NB4 (cell line): Measurements from ENCODE around the gene REXO1.
A peak's percentile ranks its signal among the peaks of the same experiment; 100 is the strongest.

Source experiments
- DNase-seq: peaks from one replicate; pipeline ENCODE4 v3.0.0; 2010; ENCODE audit warnings: low read depth
- H3K4me3 ChIP-seq: one replicate; pipeline ENCODE4 v1.5.1; 2011; ENCODE audit warnings: mild to moderate bottlenecking, low read depth, low read length, moderate library complexity
- CTCF ChIP-seq: IDR thresholded peaks from one replicate; pipeline ENCODE4 v1.5.1; 2012; ENCODE audit warnings: low read depth, low read length
- MAX ChIP-seq: IDR thresholded peaks from 2 replicates; pipeline ENCODE4 v1.6.1; 2011; ENCODE audit warnings: low read depth, low read length
- MYC ChIP-seq: IDR thresholded peaks from 2 replicates; pipeline ENCODE4 v1.6.1; 2011; ENCODE audit warnings: low read depth, low read length
- POLR2A ChIP-seq: IDR thresholded peaks from 2 replicates; pipeline ENCODE4 v1.6.1; 2011; ENCODE audit warnings: mild to moderate bottlenecking; ENCODE audit not compliant: insufficient read length; ENCODE audit errors: extremely low read depth

The REXO1 gene

GRCh38 chr19:1843116-1843515 lies 5.2 kb downstream of the REXO1 start:
- H3K4me3 ChIP-seq = no peak overlapping the region
- DNase-seq = no peak
- no peak for TF ChIP-seq POLR2A
- no peak for TF ChIP-seq MYC
- TF ChIP-seq CTCF = no peak
- no peak for TF ChIP-seq MAX

DNA sequence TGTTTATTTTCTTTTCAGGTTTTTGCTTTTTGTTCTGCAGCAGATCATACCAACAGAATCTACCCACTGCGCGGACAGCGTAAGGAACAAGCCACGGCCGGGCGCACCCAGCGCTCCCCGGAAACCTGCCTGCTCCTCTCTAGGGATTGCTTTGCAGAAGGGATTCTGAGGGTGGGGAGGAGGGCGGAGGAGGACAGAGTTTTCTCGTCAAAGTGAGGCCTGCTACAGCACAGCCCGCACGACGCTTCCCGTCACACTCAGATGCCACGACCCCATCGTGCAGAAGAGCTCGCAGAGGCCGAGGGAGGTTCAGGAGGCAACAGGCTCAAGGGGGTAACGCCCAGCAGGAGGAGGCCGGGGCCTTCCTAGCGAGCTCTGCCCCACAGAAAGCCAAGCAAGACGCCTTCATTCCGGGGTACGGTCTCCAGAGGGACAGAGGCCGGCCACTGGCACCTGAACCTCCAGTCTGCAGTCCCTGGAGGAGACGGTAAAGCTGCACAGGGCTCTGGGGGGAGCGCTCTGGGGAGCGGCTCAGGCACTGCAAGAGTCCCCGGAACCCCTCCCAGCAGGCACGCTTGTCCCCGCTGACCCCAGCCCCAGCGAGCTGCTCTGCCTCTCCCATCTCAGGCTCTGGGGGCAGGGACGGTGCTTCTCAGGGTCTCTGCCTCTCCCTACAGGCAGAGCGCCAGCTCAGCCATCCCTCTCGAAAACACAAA lies 6.9 kb downstream of the REXO1 start:
- TF ChIP-seq MYC (no peak), POLR2A (no peak), MAX (no peak), CTCF (no peak)
- peak overlapping the region; percentile 45 for H3K4me3 ChIP-seq
- DNase-seq = peak; percentile 84

GRCh38 chr19:1840541-1841115 lies 7.7 kb downstream of the REXO1 start:
- DNase-seq = peak; percentile 54
- peak overlapping the region; percentile 45 for H3K4me3 ChIP-seq
- no peak for TF ChIP-seq CTCF
- no peak for TF ChIP-seq POLR2A
- TF ChIP-seq MAX = no peak
- TF ChIP-seq MYC = no peak

- TF ChIP-seq CTCF (no peak), MAX (no peak), MYC (no peak), POLR2A (no peak)
- no peak for DNase-seq
- no peak overlapping the region for H3K4me3 ChIP-seq
Measured at GRCh38 chr19:1839658-1840540, 8.4 kb downstream of the REXO1 start.

DNA sequence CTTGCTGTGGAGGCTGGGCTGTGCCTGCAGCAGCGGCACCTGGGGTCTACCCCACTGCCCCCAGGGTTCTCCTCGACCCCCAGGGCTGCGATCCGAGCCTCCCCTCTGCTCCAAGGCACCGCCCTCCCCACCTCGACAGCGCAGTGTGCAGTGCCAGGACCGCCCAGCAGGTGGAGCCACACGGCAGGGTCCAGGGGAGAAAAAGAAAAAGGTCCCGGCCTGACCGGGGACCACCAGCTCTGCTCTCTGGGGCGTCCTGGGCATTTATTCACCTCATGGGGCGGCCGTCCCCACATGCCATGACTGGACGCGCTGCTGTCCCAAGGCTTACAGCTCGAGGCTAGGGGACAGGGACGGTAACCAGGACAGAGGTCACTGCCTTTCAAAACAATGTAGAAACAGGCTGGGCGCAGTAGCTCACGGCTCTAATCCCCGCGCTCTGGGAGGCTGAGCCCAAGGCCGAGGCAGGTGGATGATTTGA lies 10.6 kb downstream of the REXO1 start:
- no peak overlapping the region for H3K4me3 ChIP-seq
- no peak for DNase-seq
- TF ChIP-seq MAX (no peak), CTCF (peak; percentile 56), POLR2A (no peak)
